ENCODE measurements around the gene TMOD2.

Gene TMOD2

DNA sequence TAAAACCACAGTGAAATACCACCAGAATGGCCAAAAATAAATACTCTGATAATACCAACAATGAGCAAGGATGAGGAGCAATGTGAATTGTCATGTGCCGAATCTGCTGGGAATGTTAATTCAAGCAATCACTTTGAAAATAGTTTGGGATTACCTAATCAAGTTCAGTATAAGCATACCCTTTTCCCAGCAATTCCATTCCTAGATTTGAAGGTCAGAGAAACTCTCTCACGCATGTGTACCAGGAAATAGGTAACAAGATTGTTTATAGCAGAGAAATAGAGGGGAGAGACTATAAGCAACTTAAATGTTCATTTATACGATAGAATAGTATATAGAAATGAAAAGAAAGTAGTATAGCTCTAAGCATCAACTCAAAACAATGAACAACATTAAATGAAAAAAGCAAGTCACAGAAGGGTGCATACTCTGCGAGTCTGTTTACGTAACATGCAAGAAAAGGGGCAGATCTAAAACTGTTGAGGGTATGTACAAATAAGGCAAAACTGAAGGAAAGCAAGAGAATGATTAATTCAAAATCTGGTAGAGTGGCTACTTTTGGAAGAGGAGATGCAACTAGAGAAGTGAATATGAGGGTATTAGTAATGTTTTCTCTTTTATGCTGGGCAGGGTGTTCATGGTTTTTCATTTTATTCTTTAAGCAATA, 105.5 kb downstream of the TMOD2 start:
- no peak for DNase-seq (ENCODE audit: low read depth)

DNA sequence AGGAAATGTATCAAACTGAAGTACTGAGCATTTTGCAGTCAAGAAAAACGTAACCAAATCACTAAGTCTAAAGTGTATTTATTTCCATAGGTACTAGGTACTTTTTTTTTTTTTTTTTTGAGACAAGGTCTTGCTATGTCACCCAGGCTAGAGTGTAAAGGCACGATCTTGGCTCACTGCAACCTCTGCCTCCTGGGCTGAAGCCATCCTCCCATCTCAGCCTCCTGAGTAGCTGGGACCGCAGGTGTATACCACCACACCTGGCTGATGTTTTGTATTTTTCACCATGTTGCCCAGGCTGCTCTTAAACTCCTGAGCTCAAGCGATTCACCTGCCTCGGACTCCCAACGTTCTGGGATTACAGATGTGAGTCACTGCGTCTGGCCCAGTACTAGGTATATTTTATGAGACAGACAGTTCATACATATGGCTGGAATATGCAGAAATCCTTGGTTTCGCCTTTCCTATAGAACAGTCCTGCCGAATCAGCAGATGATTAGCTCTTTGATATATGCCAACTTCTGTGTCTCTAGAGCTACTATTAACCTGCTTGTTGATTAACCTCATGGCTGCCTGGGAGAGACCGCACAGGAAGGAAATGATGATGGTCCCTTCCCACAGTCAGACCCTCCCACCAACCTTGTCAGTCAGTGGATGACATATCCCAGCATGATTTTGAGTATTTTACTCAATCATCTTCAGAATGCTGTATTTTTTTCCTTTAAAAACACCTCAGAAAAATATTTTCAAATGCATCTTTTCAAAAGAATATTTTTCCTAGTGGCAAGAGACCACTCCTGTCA, 110.4 kb downstream of the TMOD2 start:
- no peak for DNase-seq (ENCODE audit: low read depth)

DNA sequence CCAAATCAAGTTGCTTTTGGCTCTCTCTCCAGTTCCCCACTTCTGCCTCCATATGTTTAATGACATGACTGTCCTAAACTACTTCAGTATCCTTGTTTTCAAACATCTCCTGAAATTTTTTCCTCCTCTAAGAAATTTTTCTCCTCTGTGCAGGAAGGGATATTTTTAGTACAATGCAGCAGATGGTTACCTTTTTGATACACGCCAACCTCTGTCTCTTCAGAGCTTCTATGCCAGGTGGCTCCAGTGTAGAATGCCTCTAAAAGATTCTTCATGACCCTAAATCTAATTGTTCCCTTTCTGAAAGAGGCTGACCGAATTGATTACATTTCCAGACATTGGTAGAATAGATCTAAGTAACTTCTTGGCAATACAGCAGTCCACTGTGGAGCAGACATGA, 111.7 kb downstream of the TMOD2 start:
- no peak for DNase-seq (ENCODE audit: low read depth)

DNA sequence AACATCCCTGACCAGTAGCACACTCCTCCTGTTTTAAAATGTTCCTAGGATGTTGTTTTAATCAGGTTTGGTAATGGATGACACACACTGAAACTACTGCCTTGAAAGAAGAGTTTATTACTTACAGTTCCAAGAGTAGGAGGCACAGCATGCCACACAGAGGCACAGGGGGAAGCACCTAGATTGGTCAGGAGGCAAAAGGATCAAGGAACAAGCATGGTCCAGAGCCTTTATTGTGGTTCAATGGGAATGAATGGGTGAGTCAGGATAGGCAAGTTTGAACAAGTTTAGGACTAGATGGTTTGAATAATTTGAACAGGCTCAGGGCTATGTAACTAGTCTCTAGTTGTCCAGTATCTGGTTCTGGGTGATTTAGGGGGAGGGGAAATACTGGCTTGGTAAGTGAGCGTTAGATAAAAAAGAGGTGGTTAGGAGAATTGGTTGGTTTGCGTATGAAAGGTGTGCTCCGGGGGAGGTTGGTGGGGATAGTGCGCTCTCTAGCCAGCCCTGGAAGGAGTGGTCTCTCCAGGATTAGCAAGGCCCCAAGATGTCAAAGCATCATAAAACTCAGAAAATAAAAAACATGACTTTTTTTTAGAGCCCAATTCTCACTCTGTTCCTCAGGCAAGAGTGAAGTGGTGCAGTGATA, 113.1 kb downstream of the TMOD2 start:
- DNase-seq (ENCODE audit: low read depth) = no peak

DNA sequence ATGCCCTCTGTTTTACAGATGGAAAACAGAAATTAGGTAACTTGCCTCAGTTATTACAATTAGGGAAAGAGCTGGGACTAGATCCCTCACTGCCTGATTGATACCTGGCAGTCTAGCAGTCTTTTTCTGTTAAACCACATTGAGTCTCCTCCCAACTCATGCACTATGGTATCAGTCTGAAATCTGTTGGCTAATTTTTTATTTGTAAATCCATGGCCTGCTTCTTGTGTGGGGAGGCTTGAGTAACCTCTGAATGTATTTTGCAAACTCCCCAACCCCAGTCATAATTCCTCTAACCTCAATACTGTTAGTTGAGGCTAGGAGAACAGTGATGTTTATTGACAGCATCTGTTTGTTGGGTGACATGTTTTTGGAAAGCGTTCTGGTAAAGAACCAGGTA, 113.9 kb downstream of the TMOD2 start:
- no peak for DNase-seq (ENCODE audit: low read depth)

Measured in fibroblast of the conjunctiva (primary cell).